ENCODE data around the gene NT5DC2. TPM values are rescaled to one million over a fixed set of nuclear protein-coding genes. Genes with fewer than 3 reads are reported as not detected.

NT5DC2 gene
- total and polyA plus RNA-seq, 2 experiments from 2014 or later, result 49.9 to 111 TPM

DNA sequence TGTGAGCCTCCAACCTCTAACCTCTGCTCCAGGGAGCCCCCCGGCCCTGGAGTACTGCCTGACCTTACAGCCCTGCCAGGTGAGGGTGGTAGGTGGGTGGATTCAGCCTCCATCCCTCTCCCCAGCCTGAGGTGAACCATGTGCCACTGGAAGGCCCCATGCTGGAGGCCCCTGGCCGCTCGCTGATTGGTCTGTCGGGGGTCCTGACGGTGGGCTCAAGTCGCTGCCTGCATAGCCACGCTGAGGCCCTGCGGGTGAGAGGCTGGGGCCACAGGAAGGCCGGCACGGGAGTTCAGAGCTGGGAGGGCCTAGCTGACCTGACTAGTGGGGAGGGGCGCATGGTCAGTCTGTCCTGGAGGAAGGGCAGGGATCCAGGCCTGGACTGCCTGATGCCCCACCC lies 19.1 kb downstream of the NT5DC2 start:
- Histone ChIP-seq H3K9me2 (ENCODE audit: insufficient read depth) (no peaks in the 10 kb centered on the region), H3K9ac (no peak overlapping the region), H4K20me1 (ENCODE audit: insufficient read depth) (no peaks in the 10 kb centered on the region), H3K9me3 (ENCODE audit: low read depth) (no peaks in the 10 kb centered on the region), H3F3A (ENCODE audit: insufficient read depth) (no peaks in the 10 kb centered on the region), H3K36me3 (ENCODE audit: low read depth) (no peaks in the 10 kb centered on the region), H3K27me3 (replicated peaks; ENCODE audit: insufficient read depth) (no peaks in the 10 kb centered on the region; the same call in 1 of the 2 replicates), H3K79me2 (ENCODE audit: insufficient read depth) (no peaks in the 10 kb centered on the region), H3K4me1 (ENCODE audit: insufficient read depth) (no peaks in the 10 kb centered on the region), H3K27ac (no peak overlapping the region), H3K4me3 (no peak overlapping the region), H3K4me2 (ENCODE audit: unreplicated experiment) (no peak overlapping the region), H2AFZ (no peak overlapping the region)
- 63 to 64% methylated on average over 11 of the region's 11 CpGs for WGBS, 2 experiments (ENCODE audit: low coverage in 1 of 2, low lambda C conversion rate in 2 of 2, missing lambda C conversion rate in 2 of 2)
- TF ChIP-seq EZH2 (IDR thresholded peaks at IDR 0.05; ENCODE audit: insufficient read depth, poor library complexity, severe bottlenecking) (no peak), EZH2phosphoT487 (IDR thresholded peaks at IDR 0.05; ENCODE audit: insufficient read depth, low read depth) (no peak)
- in situ Hi-C loops (cut with MboI), result no loop called here
- no peak for DNase-seq

- Histone ChIP-seq H3F3A (ENCODE audit: insufficient read depth) (no peaks in the 10 kb centered on the region), H3K4me3 (no peak overlapping the region), H3K36me3 (ENCODE audit: low read depth) (no peaks in the 10 kb centered on the region), H3K9ac (no peak overlapping the region), H4K20me1 (ENCODE audit: insufficient read depth) (no peaks in the 10 kb centered on the region), H3K9me2 (ENCODE audit: insufficient read depth) (no peaks in the 10 kb centered on the region), H3K27me3 (replicated peaks; ENCODE audit: insufficient read depth) (no peaks in the 10 kb centered on the region; the same call in 1 of the 2 replicates), H3K9me3 (ENCODE audit: low read depth) (no peaks in the 10 kb centered on the region), H3K79me2 (ENCODE audit: insufficient read depth) (no peaks in the 10 kb centered on the region), H3K4me2 (ENCODE audit: unreplicated experiment) (no peak overlapping the region), H3K4me1 (ENCODE audit: insufficient read depth) (no peaks in the 10 kb centered on the region), H3K27ac (no peak overlapping the region), H2AFZ (no peak overlapping the region)
- in situ Hi-C loops (cut with MboI), result no loop called here
- WGBS, 2 experiments (ENCODE audit: low coverage in 1 of 2, low lambda C conversion rate in 2 of 2, missing lambda C conversion rate in 2 of 2), result 66 to 76% methylated on average over 7 of the region's 7 CpGs
- TF ChIP-seq EZH2phosphoT487 (IDR thresholded peaks at IDR 0.05; ENCODE audit: insufficient read depth, low read depth) (no peak), EZH2 (IDR thresholded peaks at IDR 0.05; ENCODE audit: insufficient read depth, poor library complexity, severe bottlenecking) (no peak)
- DNase-seq, result no peak
Observed at GRCh38 chr3:52513281-52513680, 20.4 kb downstream of the NT5DC2 start.

GRCh38 chr3:52512727-52513126 lies 20.9 kb downstream of the NT5DC2 start:
- Histone ChIP-seq H2AFZ (no peak overlapping the region), H3K9ac (no peak overlapping the region), H4K20me1 (ENCODE audit: insufficient read depth) (no peaks in the 10 kb centered on the region)

DNA sequence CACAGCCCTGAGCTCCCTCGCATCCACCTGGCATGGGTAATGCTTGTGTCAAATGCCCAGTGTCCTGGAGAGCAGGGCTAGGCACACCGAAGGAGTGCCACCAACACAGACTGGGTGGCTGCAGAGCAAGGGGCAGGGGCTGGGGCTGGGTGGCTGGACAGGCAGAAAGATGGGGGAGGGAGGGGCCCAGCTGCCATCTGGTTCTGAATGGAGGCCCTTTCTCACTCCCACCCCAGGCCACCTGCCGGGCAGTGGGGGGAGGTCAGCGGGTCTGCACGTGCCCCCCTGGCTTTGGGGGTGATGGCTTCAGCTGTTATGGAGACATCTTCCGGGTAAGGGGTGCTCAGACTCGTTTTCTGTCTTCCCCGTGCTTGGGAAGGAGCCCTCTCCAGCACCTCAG lies 21.6 kb downstream of the NT5DC2 start:
- in situ Hi-C loops (cut with MboI), result no loop called here
- no peak overlapping the region for H2AFZ ChIP-seq
- DNase-seq, result no peak
- WGBS, 2 experiments (ENCODE audit: low coverage in 1 of 2, low lambda C conversion rate in 2 of 2, missing lambda C conversion rate in 2 of 2), result 40 to 47% methylated on average over 8 of the region's 8 CpGs
- H3K4me2 ChIP-seq (ENCODE audit: unreplicated experiment), result no peak overlapping the region
- no peak overlapping the region for H3K9ac ChIP-seq
- H3K9me2 ChIP-seq (ENCODE audit: insufficient read depth), result no peaks in the 10 kb centered on the region
- no peak for TF ChIP-seq EZH2 (IDR thresholded peaks at IDR 0.05; ENCODE audit: insufficient read depth, poor library complexity, severe bottlenecking)
- TF ChIP-seq EZH2phosphoT487 (IDR thresholded peaks at IDR 0.05; ENCODE audit: insufficient read depth, low read depth), result no peak
- no peaks in the 10 kb centered on the region for H3K36me3 ChIP-seq (ENCODE audit: low read depth)
- no peaks in the 10 kb centered on the region for H3K9me3 ChIP-seq (ENCODE audit: low read depth)
- no peaks in the 10 kb centered on the region for H3K79me2 ChIP-seq (ENCODE audit: insufficient read depth)
- no peaks in the 10 kb centered on the region for H4K20me1 ChIP-seq (ENCODE audit: insufficient read depth)
- H3K4me1 ChIP-seq (ENCODE audit: insufficient read depth), result no peaks in the 10 kb centered on the region
- H3K27ac ChIP-seq, result no peak overlapping the region
- no peaks in the 10 kb centered on the region for H3F3A ChIP-seq (ENCODE audit: insufficient read depth)
- no peak overlapping the region for H3K4me3 ChIP-seq
- H3K27me3 ChIP-seq (replicated peaks; ENCODE audit: insufficient read depth), result no peaks in the 10 kb centered on the region; the same call in 1 of the 2 replicates

More at GRCh38 chr3:52512727-52513126, 20.9 kb downstream of the NT5DC2 start:
- Histone ChIP-seq H3K27me3 (replicated peaks; ENCODE audit: insufficient read depth) (no peaks in the 10 kb centered on the region; the same call in 1 of the 2 replicates), H3K4me3 (no peak overlapping the region), H3K9me3 (ENCODE audit: low read depth) (no peaks in the 10 kb centered on the region), H3K4me2 (ENCODE audit: unreplicated experiment) (no peak overlapping the region), H3K36me3 (ENCODE audit: low read depth) (no peaks in the 10 kb centered on the region), H3F3A (ENCODE audit: insufficient read depth) (no peaks in the 10 kb centered on the region), H3K9me2 (ENCODE audit: insufficient read depth) (no peaks in the 10 kb centered on the region), H3K27ac (no peak overlapping the region), H3K4me1 (ENCODE audit: insufficient read depth) (no peaks in the 10 kb centered on the region), H3K79me2 (ENCODE audit: insufficient read depth) (no peaks in the 10 kb centered on the region)
- in situ Hi-C loops (cut with MboI), result no loop called here
- DNase-seq, result no peak
- WGBS, 2 experiments (ENCODE audit: low coverage in 1 of 2, low lambda C conversion rate in 2 of 2, missing lambda C conversion rate in 2 of 2), result 53 to 62% methylated on average over 17 of the region's 17 CpGs
- no peak for TF ChIP-seq EZH2 (IDR thresholded peaks at IDR 0.05; ENCODE audit: insufficient read depth, poor library complexity, severe bottlenecking)
- no peak for TF ChIP-seq EZH2phosphoT487 (IDR thresholded peaks at IDR 0.05; ENCODE audit: insufficient read depth, low read depth)

- in situ Hi-C loops (cut with MboI), result no loop called here
- Histone ChIP-seq H3K27me3 (replicated peaks; ENCODE audit: insufficient read depth) (no peaks in the 10 kb centered on the region; the same call in 1 of the 2 replicates), H3K79me2 (ENCODE audit: insufficient read depth) (no peaks in the 10 kb centered on the region), H3F3A (ENCODE audit: insufficient read depth) (no peaks in the 10 kb centered on the region), H3K9me3 (ENCODE audit: low read depth) (no peaks in the 10 kb centered on the region), H3K9ac (no peak overlapping the region), H3K9me2 (ENCODE audit: insufficient read depth) (no peaks in the 10 kb centered on the region), H3K27ac (no peak overlapping the region), H3K4me3 (no peak overlapping the region), H4K20me1 (ENCODE audit: insufficient read depth) (no peaks in the 10 kb centered on the region), H3K36me3 (ENCODE audit: low read depth) (no peaks in the 10 kb centered on the region), H3K4me1 (ENCODE audit: insufficient read depth) (no peaks in the 10 kb centered on the region), H2AFZ (no peak overlapping the region), H3K4me2 (ENCODE audit: unreplicated experiment) (no peak overlapping the region)
- 43 to 47% methylated on average over 7 of the region's 7 CpGs for WGBS, 2 experiments (ENCODE audit: low coverage in 1 of 2, low lambda C conversion rate in 2 of 2, missing lambda C conversion rate in 2 of 2)
- DNase-seq, result no peak
- no peak for TF ChIP-seq EZH2phosphoT487 (IDR thresholded peaks at IDR 0.05; ENCODE audit: insufficient read depth, low read depth)
- TF ChIP-seq EZH2 (IDR thresholded peaks at IDR 0.05; ENCODE audit: insufficient read depth, poor library complexity, severe bottlenecking), result no peak
Observed at GRCh38 chr3:52511509-52511908, 22.1 kb downstream of the NT5DC2 start.
